Activated gamma-delta T cell treated with Interleukin-2 at 50 U/mL for 16 hours (primary cell): ENCODE data around the gene NEK8.
"Not testable (repeated sequence)": the region's sequence is repeated elsewhere in the genome, so short reads cannot be mapped to it uniquely, and the experiment has no call there.

Experiments used
- DNase-seq: peaks from one replicate; pipeline ENCODE4 v3.0.0-alpha.2; 2020

Gene NEK8

DNA sequence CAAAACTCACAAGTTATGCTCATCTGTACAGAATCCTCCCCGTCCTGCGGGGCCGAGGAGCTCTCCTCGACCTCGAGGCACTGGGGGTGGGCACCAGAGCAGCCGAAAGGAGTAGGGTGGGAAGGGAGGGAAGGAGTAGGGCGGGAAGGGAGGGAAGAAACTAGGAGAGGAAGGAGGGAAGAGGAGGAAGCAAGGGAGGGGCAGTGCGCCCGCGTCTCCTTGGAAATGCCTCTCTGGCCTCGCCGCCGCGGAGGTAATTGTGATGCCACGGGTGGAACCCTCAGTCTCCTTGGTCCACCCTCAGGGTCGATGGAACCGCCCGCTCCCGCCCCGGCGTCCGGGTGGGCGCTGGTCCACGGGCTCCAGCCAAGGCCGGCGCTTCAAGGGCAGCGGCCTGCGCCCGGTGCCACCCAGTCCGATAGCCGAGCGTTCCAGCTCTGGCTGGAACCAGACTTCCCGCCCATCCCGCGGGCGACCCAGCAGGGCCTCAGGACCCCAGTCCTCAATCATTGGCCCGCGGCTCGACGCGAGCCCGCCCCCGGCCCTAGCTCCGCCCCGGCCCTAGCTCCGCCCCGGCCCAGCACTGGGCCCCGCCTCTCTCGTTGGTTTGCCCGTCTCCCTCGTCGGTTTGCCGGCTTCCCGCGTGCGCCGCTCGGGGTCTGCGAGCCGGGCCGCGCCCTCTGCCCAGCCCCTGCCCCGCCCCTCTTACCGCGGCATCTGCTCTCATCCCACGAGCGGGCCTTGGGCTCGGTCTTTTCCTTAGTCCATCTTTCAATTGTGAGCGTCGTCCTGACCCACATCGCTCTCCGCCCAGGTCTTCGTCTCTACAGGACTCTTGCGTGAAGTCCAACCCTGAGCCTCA is 17.5 kb upstream of the NEK8 start:
- peak; percentile 81 for DNase-seq

DNA sequence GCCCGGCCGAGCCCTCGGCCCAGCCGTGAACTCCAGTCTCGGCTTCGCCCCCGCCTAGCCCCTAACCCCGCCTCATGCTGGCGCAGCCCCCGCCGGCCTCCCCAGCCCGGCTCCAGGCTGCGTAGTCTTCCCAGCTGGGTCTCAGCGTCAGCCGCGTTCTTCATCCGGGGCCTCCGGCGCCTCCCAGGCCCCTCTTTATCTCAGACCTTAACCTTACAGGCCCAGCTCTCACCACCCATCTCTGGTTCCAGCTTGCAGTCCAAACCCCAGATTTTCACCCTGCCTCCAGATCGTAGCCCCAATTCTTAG is 16.9 kb upstream of the NEK8 start, which contains the start of gene PROCA1:
Gene PROCA1 (minus strand): TSS at position 166 of the 309 bp plus-strand sequence. CDS start 228 bp downstream, outside the sequence.
- DNase-seq, result peak; percentile 28

DNA sequence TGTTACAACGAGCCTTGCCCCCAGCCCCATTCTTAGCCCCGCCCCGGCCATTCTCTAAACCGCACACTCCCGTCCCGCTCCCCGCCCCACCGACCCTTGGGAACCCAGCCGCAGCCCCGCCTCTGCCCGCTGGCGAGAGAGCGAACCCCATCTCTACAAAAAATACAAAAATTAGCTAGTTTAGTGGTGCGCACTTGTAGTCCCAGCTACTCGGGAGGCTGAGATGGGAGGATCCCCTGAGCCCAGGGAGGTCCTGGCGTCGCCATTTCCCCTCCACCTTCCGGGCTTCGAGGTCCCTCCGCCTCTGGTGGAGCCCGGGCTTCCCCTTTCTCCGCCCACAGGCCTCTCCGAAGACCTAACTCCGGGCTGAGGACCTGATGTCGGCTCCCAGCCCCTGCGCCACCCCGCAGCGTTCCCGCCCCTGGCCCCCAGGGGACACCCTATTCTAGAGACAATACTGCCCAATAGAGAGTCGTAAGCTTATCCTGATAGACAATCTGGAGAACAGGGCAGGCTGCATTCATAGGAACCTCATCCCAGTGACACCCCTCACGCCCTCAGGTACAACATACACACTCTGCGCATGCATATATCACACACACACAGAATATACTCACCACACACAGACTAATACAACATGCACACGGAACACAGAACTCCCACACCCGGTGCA is 16.4 kb upstream of the NEK8 start:
- DNase-seq, result peak; percentile 48

DNA sequence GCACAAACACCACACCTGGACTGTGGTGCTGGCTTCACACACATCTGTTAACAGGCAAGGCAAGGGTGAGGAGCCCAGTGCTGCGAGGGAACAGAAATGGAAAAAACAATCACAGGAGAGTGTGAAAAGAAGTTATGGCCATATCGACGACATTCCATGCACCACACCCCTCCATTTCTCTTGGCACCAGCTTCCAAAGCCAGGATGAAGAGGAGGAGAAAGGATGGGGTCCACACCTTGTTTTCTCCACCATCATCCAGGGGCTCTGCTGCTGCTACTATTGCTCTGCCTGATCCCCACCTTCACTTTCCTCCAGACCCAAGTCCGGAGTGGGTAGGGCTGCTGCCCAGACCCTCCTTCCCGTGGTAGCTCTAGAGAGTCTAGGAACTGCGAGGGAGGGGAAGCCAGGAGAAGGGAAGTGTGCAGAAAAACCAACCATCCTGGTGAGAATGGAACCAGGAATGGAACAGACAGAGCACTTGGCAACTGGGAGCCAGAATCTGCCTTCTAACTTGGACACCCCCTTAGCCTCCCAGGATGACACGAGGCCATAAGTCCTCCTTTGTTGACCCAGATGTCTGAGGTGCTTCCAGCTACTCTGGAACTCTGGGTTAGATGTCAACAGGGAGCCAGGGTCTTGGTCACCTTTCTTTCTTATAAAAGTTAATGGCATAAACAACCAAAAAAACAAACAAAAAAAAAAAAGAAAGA is 15.7 kb upstream of the NEK8 start:
- DNase-seq, result no peak

DNA sequence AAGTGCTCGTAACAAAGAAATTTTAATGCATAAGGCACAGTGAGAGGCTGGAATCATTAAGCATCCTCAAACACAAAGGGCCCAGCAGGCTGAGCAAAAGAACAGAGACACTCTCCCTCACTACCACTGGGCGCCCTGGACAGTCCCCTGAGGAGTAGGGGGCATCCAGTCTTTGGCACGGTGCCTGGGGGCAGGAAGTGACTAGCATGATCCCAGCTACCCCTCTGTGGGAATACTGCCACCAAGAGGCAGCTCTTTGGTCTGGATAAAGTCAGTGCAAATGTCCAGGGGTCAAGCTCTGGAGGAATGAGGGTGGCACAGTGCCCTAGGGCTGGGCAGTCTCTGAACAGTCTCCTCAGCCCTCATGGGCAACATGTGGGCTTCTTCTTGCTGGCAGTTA is 14.3 kb upstream of the NEK8 start:
- DNase-seq, result no peak

DNA sequence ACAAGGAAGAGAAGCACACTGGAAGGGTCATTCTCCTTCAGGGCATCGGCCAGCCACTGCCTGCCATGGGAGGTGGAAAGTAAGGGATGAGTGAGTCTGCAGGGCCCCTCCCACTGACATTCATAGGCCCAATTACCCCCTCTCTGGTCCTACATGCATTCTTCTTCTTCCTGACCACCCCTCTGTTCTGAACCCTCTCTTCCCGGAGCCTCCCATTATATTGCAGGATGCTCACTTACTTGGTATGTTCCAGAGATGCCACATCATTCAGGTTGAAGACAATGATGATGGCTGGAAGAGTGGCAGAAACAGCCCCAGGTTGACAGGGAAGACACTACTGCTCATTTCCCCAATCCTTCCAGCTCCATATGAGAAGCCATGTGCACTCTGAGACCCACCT is 13.4 kb upstream of the NEK8 start:
- DNase-seq, result no peak

DNA sequence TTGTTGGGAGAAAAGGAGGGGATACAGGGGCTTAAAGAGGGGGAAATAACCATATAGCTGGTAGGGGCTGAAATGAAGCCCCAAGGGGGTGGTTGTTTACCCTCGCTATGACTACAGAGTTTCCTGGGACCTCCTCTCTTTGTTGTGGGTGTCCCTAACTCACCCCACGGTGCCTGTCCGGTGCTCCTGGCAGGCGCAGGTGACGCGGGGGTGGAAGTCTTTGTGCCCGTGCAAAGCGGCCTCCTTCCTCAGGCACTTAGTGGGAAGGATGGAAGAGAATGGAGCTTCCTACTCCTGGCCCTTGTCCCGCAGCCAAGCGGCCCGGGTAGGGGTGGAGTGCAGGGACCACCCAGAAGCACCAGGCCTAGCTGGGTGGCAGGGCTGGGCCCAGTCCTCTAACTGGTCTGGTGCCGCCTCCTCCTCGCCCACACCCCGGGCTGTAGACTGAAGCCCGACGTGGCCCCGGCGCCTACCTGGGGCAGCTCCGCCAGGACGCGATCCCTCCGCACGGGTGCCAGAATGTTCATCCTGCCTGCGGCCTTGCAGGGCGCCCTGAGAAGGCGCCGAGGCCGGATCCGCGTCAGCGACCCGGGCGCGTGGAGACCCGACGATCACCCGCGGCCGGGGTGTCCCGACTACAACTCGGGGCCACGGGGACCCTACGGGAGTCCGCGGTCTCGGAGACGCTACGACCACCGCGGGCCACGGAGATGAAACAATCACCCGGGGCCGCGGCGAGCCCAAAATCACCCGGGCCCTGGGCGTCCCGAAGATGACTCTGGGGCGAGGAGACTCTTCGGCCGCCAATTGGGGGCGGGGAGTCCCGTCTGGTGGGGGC is 11.6 kb upstream of the NEK8 start:
- DNase-seq, result no peak

DNA sequence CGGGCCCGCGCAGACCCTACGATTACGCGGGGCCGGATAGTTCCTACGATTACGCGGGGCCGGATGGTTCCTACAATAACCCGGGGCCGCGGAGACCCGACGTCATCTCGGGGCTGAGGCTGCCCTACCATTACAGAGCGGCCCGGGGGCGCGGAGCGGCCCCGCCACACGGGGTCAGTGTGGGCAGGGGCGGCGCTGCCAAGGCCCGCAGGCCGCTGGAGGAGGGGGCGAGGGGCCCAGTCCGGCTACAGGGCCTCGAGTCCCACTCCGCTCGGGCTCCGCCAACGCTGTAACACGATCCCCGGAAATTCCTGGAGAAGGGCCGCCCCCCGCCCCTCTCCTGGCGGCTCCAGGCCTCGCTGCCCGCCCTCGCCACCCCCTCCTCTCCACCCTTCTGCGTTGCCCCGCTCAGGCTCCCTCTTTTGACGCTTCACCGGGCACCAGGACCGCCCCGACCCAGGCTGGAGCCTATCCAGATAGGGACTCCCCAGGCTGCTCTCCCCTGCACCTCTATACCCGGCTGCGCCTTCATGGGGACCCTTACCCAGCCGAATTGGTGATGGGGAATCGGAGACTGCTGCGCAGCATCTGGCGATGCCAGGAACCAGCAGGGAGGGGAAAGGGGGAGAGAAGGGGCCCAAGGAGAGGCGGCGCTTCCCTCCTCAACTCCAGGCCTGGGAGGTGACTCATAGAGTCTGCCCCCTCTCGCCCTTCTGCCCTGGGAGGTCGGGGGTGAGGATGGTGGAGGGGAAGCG is 10.8 kb upstream of the NEK8 start, which contains the start of gene RAB34:
Gene RAB34 (minus strand): TSS at position 291 of the 755 bp plus-strand sequence. CDS start 602 bp downstream, outside the sequence.
- no peak for DNase-seq

DNA sequence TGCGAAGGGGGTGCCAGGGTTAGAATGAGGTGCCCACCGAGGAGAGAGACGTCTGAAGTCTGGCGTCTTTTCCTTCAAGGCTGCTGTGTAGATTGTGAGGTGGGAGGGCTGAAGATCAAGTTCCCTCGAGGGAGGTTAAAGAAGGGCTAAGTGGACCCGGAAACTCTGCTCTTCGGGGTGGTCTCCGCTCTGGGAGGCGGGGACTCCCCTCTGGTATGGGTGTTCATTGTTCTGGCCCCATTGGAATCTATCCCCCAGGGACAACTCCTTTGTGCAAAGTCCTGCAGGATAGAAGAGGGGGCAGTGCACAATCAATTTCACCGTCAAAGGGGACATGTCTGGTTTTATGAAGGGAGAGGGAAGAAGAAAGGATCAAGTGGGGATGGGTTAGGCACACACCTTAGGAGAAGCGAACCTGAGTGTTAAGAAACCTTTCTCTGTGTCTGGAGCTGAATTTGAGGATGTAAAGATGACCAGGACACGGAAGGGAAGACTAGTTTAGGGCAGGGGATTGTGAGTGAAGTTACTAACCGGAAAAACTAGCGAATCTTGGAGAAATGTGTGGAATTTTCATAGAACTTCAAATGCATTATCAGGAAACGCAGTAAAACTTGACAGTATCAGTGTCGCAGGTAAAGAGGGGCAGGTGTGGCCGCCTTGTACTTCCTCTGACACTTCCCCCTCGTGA is 10.1 kb upstream of the NEK8 start:
- no peak for DNase-seq

DNA sequence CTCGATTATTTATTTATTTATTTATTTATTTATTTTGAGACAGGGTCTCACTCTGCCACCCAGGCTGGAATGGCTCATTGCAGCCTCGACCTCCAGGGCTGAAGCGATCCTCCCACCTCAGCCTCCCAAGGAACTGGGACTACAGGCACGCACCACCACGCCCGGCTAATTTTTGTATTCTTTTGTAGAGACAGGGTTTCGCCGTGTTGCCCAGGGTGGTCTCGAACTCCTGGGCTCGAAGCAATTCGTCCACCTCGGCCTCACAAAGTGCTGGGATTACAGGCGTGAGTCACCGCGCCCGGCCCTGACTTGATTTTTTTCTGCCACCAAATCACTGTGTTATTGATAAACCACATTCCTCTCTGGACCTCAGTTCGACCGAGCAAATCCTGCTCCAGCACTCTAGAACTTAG is 9.6 kb upstream of the NEK8 start:
- no peak for DNase-seq

DNA sequence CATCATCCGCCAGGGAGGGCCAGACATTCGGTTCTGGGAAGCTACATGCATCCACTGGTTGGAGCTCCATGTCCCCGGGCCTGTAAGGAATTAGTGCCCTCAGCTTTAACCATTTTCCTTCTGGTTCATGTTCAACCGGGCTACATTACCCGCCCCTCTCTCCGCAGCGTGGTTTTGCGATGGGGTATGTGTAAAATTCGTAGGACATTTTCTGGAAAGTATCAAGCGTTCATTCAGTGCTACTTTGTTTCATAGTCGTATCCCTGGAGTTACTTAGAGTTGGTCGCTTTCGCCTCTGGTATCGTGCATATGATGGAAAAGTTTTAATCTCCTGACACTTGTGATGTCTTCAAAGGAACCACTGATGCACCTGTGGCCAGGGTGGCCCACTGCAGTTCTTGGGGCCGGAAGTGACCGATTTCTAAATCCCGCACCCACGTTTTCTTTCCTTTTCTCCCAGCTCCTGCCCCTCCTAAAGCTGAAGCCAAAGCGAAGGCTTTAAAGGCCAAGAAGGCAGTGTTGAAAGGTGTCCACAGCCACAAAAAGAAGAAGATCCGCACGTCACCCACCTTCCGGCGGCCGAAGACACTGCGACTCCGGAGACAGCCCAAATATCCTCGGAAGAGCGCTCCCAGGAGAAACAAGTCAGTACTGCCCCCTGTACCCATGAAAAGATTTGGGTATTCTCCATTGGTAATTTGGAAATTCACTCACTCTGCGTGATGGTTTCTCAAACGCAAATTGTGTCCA is 8.2 kb upstream of the NEK8 start:
- DNase-seq, result no peak

DNA sequence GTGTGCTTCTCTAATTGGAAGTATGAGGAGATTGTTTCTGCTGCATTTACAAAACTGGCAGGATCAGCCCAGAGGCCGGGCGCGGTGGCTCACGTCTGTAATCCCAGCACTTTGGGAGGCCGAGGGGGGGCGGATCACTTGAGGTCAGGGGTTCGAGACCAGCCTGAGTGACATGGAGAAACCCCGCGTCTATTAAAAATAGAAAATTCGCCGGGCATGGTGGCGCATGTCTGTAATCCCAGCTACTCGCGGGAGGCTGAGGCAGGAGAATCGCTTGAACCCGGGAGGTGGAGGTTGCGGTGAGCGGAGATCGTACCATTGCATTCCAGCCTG is 7.6 kb upstream of the NEK8 start:
- DNase-seq, result not testable (repeated sequence)

DNA sequence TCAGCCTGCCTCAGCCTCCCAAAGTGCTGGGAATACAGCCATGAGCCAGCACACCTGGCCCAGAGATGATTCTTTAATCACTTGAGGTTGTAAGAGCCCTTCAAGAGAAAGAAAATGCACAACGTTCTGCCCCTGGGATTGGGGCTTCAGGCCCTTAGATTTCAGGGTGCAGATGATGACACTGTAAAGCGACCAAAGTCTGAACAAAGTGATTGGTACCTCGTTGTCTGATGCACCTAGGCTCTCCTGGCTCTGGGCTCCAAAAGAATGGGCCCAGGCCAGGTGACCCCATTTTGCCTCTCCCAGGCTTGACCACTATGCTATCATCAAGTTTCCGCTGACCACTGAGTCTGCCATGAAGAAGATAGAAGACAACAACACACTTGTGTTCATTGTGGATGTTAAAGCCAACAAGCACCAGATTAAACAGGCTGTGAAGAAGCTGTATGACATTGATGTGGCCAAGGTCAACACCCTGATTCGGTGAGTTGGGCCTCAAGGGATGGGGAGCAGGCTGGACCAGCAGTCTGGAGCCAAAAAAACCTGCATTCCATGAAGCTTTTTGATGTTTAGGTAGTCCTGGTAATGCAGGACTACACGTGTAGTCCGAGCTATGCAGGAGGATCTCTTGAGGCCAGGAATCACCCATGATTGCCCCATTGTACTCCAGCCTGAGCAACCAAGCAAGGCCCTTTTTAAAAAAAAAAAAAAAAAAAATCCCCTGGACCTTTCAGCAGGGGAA is 6.0 kb upstream of the NEK8 start:
- DNase-seq, result no peak

DNA sequence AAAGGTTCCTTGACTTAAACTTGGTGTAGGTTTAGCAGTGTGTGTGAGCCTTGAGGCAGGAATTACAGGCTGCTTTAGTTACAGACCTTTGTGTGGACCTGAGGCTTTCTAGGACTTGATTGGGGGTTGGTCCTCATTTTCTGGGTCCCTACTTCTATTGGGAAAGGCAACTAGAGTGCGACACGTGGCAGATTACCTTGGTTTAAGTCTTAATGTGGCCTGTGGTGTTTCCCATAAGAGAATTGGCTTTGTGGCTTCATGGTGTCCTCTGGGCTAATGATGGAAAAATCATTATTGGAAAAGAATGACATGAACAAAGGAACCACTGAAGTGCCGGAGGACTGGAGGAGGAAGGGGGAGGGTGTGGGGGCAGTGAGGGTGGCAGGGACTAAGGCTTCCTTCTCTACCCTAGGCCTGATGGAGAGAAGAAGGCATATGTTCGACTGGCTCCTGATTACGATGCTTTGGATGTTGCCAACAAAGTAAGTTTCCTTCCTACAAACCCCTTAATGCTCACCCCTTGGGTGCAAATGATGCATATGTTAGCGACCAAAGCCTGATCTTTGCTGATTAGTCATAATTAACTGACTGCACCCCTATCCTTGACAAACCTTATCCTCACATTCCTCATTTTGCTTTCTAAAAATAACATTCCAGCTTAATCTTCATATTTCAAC is 5.3 kb upstream of the NEK8 start:
- DNase-seq, result no peak

DNA sequence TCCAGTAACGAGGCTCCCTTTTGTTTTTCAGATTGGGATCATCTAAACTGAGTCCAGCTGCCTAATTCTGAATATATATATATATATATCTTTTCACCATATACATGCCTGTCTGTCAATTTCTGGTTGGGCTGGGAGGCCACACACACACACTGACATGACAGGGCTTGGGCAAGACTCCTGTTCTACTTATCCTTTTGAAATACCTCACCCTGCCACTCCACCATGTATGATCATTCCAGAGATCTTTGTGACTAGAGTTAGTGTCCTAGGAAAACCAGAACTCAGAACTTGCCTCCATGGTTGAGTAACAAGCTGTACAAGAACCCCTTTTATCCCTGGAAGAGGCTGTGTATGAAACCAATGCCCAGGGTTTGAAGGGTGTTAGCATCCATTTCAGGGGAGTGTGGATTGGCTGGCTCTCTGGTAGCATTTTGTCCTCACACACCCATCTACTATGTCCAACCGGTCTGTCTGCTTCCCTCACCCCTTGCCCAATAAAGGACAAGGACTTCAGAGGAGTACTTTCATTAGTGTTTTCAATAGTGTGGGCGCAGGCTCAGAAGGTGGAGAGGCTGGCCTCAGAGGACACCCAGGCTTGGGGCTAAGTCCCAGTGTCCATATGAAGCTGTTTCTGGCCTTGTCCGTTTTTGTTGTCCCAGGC is 4.6 kb upstream of the NEK8 start:
- DNase-seq, result not testable (repeated sequence)

DNA sequence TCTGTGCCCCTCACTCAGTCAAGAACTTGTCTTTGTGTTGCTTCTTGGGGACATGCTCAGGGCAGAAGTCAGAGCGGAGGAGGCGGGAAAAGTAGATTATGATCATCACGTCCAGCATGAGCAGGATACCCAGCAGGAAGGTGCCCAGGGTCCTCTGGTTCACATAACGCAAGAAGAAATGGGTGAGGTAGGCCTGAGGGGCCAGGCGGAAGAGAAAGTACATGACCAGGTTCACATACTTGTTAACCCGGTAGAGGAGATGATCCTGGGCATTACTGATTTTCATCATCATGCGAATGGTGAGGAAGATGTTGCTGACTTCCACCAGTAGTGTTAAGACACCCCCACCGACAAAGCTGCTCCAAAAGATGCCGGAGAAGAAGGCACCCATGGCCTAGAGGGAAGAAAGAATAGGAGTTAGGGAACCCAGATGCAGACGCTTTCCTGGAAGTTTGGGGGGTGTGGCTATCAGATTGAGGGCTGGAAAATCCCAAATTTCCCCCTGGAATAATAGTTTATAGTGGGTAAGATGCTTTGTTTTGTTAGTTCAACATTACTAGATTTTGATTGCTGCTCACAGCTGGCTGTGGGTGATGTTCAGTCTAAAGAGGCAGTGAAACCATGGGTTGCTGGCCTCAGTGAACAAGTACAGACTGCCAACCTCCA is 4.0 kb upstream of the NEK8 start:
- no peak for DNase-seq

DNA sequence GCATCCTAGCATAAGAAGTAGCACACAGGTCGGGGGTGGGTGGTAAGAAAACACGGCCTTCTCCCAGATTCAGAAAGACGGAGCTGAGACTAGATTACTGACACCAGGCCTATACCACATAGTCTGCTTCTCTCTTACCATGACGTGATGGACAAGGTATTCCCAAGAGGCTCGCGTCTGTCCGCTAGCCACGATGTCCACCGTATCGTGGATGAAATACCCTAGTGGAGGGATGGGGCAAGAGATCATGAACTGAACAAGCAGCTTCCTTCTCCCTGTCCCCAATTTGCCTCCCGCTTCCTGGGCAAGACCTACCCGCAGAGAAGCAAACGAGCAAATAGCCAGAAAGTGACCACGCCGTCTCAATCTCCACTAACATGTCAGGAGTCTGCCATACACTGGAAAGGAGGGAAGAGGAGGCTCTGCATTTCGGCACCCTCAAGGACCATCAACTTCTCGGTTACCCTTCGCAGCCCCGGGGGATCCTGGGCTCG is 3.4 kb upstream of the NEK8 start:
- DNase-seq, result no peak

DNA sequence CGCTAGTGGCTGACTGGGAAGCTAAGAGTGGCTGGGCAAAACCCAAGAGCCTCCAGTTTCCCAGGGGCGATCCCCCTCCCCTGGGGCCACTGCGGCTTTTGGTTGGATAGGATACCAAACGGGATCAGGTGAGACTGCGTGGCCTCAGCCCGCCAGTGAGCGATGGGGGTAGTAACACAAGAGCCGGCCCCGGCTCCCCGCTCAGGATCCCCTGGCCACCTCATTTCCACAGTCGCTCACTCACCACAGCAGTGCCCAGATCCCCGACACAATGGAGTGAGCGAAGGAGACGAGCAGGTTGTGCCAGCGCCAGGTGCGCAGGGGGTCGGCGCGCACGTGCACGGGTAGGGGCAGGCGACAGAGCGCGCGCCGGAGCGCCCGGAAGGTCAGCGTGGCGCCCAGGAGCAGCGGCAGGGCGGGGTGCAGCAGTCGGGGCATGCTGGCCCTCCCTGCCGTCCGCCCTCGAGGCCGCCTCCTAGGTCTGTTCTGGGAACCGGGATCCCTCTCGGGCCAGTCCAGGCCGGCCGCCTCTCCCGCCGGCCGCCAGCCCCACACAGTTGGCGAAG is 2.8 kb upstream of the NEK8 start:
- DNase-seq, result no peak
